GM23338 (cell line): Measurements from ENCODE around the gene LRRC25.

ENCODE experiments used
- EZH2 ChIP-seq: fragments of 200-600 bp; sonication (generic); IDR thresholded peaks from one replicate; pipeline ENCODE4 v1.8.0; 2017; ENCODE audit warnings: antibody characterized with exemption, mild to moderate bottlenecking, low read depth; ENCODE audit not compliant: unreplicated experiment
- POLR2AphosphoS5 ChIP-seq: IDR thresholded peaks from 2 replicates; pipeline ENCODE4 v1.6.1; 2016; ENCODE audit warnings: antibody characterized with exemption, low read depth
- TF ChIP-seq, protein P1 (sequence below), 2 experiments: fragments of 200-600 bp in 1 of 2; sonication (generic) in 1 of 2; conservative IDR thresholded peaks; 2 replicates each; pipeline versions ENCODE4 v1.5.1 to v1.6.1; 2016 to 2017; ENCODE audit warnings: antibody characterized with exemption in 2 of 2, low read depth in 2 of 2, mild to moderate bottlenecking in 2 of 2, moderate library complexity in 1 of 2

GRCh38 chr19:18389726-18390064 lies 7.7 kb downstream of the LRRC25 start:
- TF ChIP-seq EZH2 (no peak), POLR2AphosphoS5 (no peak)
- TF ChIP-seq, protein P1, sequence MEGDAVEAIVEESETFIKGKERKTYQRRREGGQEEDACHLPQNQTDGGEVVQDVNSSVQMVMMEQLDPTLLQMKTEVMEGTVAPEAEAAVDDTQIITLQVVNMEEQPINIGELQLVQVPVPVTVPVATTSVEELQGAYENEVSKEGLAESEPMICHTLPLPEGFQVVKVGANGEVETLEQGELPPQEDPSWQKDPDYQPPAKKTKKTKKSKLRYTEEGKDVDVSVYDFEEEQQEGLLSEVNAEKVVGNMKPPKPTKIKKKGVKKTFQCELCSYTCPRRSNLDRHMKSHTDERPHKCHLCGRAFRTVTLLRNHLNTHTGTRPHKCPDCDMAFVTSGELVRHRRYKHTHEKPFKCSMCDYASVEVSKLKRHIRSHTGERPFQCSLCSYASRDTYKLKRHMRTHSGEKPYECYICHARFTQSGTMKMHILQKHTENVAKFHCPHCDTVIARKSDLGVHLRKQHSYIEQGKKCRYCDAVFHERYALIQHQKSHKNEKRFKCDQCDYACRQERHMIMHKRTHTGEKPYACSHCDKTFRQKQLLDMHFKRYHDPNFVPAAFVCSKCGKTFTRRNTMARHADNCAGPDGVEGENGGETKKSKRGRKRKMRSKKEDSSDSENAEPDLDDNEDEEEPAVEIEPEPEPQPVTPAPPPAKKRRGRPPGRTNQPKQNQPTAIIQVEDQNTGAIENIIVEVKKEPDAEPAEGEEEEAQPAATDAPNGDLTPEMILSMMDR (conservative IDR thresholded peaks at IDR 0.05; ENCODE audit: low read depth in 2 of 2), result no peak
